HepG2 (cell line): ENCODE results near the gene OTOG. TPM values are rescaled to one million over a fixed set of nuclear protein-coding genes. Genes with fewer than 3 reads are reported as not detected.

Source experiments
- CREB1 ChIP-seq, 2 experiments: fragments of 450-650 bp in 1 of 2; IDR thresholded peaks; 2 replicates each; pipeline ENCODE4 v1.6.1; 2016 to 2017; ENCODE audit warnings: control low read depth in 1 of 2, mild to moderate bottlenecking in 1 of 2, missing compliant biosample characterization in 1 of 2, missing genetic modification characterization in 1 of 2
- GATAD2A ChIP-seq: IDR thresholded peaks from 2 replicates; pipeline ENCODE4 v1.6.1; 2016
- PHF5A ChIP-seq: IDR thresholded peaks from one replicate; pipeline ENCODE4 v1.6.1; 2018; ENCODE audit warnings: low read depth, missing genetic modification reagents; ENCODE audit not compliant: unreplicated experiment
- PITX1 ChIP-seq: sonication (generic); formaldehyde crosslinking; IDR thresholded peaks from 2 replicates; pipeline ENCODE4 v1.5.1; 2020; ENCODE audit warnings: mild to moderate bottlenecking, missing genetic modification reagents
- RBM22 ChIP-seq: fragments of 200-400 bp; formaldehyde crosslinking; optimal IDR thresholded peaks from 2 replicates; pipeline ENCODE3; 2017; ENCODE audit warnings: mild to moderate bottlenecking, low read length, moderate library complexity
- SOX5 ChIP-seq: IDR thresholded peaks from 2 replicates; pipeline ENCODE4 v1.6.1; 2016; ENCODE audit warnings: borderline replicate concordance
- XRCC5 ChIP-seq: fragments of 200-400 bp; formaldehyde crosslinking; optimal IDR thresholded peaks from 2 replicates; pipeline ENCODE3; 2017; ENCODE audit warnings: mild to moderate bottlenecking, low read length
- ZBTB7A ChIP-seq: sonication (generic); formaldehyde crosslinking; IDR thresholded peaks from 2 replicates; pipeline ENCODE4 v1.8.0; 2022; ENCODE audit warnings: mild to moderate bottlenecking, missing genetic modification reagents
- ZNF230 ChIP-seq: sonication (generic); formaldehyde crosslinking; IDR thresholded peaks from 2 replicates; pipeline ENCODE4 v1.4.0; 2020; ENCODE audit warnings: mild to moderate bottlenecking, missing genetic modification reagents
- ZNF652 ChIP-seq: IDR thresholded peaks from 2 replicates; pipeline ENCODE4 v1.6.1; 2016; ENCODE audit warnings: low read depth, borderline replicate concordance
- polyA plus RNA-seq, 8 experiments: library from polyadenylated mRNA; depleted of rRNA in 3 of 8; stranded (reverse) in 7 of 8; unstranded in 1 of 8; fragments of >200 nt; fragmentation: Illumina TruSeq in 4 of 8; extraction: Trizol in 4 of 8; gene quantifications; 2 replicates each; pipeline versions ENCODE4 v1.2.1 to v1.2.3, GENCODE V29; 2011 to 2016; ENCODE audit warnings: low read depth in 4 of 8, missing spikeins in 1 of 8, mixed read lengths in 1 of 8; ENCODE audit not compliant: insufficient read depth in 1 of 8
- total RNA-seq, 5 experiments: library from RNA; depleted of rRNA; stranded (reverse); fragments of >200 nt; fragmentation: Illumina TruSeq; extraction: Trizol; gene quantifications; 2 replicates each; pipeline ENCODE4 v1.2.3, GENCODE V29; 2016; ENCODE audit warnings: low read depth in 1 of 5
- TF ChIP-seq, protein P1 (sequence below): sonication (generic); formaldehyde crosslinking; IDR thresholded peaks from 2 replicates; pipeline ENCODE4 v1.5.1; 2020; ENCODE audit warnings: missing genetic modification reagents, mild to moderate bottlenecking, borderline replicate concordance
- TF ChIP-seq, protein P2 (sequence below): IDR thresholded peaks from 2 replicates; pipeline ENCODE4 v1.4.0; 2020; ENCODE audit warnings: mild to moderate bottlenecking, missing genetic modification reagents
- TF ChIP-seq, protein P3 (sequence below): sonication (generic); formaldehyde crosslinking; IDR thresholded peaks from 2 replicates; pipeline ENCODE4 v1.4.0; 2020; ENCODE audit warnings: low read depth, mild to moderate bottlenecking, missing genetic modification reagents

Gene OTOG
- total and polyA plus RNA-seq, 2 of the 13 experiments (the other 11 are each of a cell fraction or from before 2014, with no cell fraction given): not detected

DNA sequence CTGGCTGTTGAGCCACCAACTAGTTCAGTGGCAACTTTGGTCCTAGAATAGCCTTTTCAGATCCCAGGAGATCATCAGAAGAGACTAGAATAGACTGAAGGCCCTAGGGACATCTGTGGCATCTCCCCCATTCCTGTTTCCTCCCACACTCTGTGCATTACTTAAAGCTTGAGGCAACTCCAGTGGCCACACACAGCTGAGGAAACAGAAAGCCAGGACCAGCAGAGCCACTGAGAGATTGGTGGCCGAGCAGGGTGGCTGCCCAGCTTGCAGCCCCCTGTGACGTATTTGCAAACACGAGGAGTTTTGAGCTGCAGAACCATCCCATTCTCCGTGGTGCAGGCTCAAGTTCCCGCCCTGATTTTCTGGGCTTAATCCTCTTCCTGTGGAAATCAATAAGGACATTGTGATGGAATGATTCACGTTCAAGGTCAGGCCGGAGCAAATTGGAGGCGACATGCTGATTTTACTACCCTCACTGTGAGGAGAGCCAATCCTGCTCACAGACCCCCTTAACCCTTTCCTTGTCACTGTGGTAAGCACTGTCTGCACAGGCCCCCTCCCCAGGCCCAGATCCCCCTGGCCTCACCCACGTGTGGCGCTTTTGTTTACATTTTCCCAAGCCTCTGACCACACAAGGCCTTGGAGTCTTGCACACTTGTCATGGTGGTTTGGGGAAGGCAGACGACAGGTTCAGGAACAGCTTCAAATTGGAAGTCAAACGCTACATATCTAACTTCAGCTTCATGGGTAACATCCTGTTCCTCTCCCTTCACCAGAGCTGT is 103.3 kb downstream of the OTOG start (continued):
- TF ChIP-seq CREB1 (IDR thresholded peaks at IDR 0.05) (peak; percentile 55; the same call in 1 of the 2 replicates), CREB1 (CRISPR knock-in tag; IDR thresholded peaks at IDR 0.05) (no peak), ZNF652 (CRISPR knock-in tag) (peak; percentile 70), GATAD2A (0 out of 2 replicates have a peak, but pooled peaks have one; percentile 14), RBM22 (no peak), PHF5A (CRISPR knock-in tag) (no peak), XRCC5 (peak; percentile 16), PITX1 (CRISPR knock-in tag) (peak; percentile 58; the same call in 1 of the 2 replicates), ZBTB7A (CRISPR knock-in tag) (no peak), SOX5 (CRISPR knock-in tag) (peak; percentile 42; the same call in 1 of the 2 replicates), ZNF230 (CRISPR knock-in tag) (no peak)
- TF ChIP-seq, protein P1, sequence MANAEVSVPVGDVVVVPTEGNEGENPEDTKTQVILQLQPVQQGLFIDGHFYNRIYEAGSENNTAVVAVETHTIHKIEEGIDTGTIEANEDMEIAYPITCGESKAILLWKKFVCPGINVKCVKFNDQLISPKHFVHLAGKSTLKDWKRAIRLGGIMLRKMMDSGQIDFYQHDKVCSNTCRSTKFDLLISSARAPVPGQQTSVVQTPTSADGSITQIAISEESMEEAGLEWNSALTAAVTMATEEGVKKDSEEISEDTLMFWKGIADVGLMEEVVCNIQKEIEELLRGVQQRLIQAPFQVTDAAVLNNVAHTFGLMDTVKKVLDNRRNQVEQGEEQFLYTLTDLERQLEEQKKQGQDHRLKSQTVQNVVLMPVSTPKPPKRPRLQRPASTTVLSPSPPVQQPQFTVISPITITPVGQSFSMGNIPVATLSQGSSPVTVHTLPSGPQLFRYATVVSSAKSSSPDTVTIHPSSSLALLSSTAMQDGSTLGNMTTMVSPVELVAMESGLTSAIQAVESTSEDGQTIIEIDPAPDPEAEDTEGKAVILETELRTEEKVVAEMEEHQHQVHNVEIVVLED (CRISPR knock-in tag): no peak
- TF ChIP-seq, protein P2, sequence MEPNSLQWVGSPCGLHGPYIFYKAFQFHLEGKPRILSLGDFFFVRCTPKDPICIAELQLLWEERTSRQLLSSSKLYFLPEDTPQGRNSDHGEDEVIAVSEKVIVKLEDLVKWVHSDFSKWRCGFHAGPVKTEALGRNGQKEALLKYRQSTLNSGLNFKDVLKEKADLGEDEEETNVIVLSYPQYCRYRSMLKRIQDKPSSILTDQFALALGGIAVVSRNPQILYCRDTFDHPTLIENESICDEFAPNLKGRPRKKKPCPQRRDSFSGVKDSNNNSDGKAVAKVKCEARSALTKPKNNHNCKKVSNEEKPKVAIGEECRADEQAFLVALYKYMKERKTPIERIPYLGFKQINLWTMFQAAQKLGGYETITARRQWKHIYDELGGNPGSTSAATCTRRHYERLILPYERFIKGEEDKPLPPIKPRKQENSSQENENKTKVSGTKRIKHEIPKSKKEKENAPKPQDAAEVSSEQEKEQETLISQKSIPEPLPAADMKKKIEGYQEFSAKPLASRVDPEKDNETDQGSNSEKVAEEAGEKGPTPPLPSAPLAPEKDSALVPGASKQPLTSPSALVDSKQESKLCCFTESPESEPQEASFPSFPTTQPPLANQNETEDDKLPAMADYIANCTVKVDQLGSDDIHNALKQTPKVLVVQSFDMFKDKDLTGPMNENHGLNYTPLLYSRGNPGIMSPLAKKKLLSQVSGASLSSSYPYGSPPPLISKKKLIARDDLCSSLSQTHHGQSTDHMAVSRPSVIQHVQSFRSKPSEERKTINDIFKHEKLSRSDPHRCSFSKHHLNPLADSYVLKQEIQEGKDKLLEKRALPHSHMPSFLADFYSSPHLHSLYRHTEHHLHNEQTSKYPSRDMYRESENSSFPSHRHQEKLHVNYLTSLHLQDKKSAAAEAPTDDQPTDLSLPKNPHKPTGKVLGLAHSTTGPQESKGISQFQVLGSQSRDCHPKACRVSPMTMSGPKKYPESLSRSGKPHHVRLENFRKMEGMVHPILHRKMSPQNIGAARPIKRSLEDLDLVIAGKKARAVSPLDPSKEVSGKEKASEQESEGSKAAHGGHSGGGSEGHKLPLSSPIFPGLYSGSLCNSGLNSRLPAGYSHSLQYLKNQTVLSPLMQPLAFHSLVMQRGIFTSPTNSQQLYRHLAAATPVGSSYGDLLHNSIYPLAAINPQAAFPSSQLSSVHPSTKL (CRISPR knock-in tag): peak; percentile 15; the same call in 1 of the 2 replicates
- TF ChIP-seq, protein P3, sequence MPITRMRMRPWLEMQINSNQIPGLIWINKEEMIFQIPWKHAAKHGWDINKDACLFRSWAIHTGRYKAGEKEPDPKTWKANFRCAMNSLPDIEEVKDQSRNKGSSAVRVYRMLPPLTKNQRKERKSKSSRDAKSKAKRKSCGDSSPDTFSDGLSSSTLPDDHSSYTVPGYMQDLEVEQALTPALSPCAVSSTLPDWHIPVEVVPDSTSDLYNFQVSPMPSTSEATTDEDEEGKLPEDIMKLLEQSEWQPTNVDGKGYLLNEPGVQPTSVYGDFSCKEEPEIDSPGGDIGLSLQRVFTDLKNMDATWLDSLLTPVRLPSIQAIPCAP (CRISPR knock-in tag): no peak
